Adrenal gland (tissue), 12 donors: ENCODE data around the gene NR1D1. TPM values are rescaled to one million over a fixed set of nuclear protein-coding genes. Genes with fewer than 3 reads are reported as not detected.
A peak's percentile ranks its signal among the peaks of the same experiment; 100 is the strongest.

Experiments used
- DNase-seq, 7 donors: peaks; one replicate each; pipeline ENCODE4 v3.0.0-alpha.2; 2019 to 2020
- H3K27ac ChIP-seq, 5 donors: fragments of 200-600 bp; sonication (generic) in 4 of 5; 1 replicate in 3 of 5; 2 replicates in 2 of 5; pipeline versions ENCODE4 v1.5.1 to v1.8.0; 2016 to 2020; ENCODE audit warnings: mild to moderate bottlenecking in 1 of 5
- H3K27me3 ChIP-seq: fragments of 200-600 bp; 2 replicates; pipeline ENCODE4 v1.8.0; 2021
- H3K36me3 ChIP-seq, 2 donors: fragments of 200-600 bp; replicated peaks in 1 of 2; 1 replicate in 1 of 2; 2 replicates in 1 of 2; pipeline versions ENCODE4 v1.5.1 to v1.8.0; 2018 to 2022
- H3K4me1 ChIP-seq, 2 donors: fragments of 200-600 bp; replicated peaks in 1 of 2; 1 replicate in 1 of 2; 2 replicates in 1 of 2; pipeline versions ENCODE4 v1.5.1 to v1.8.0; 2018 to 2021
- H3K4me3 ChIP-seq, 4 donors: fragments of 200-600 bp; sonication (generic) in 3 of 4; one replicate each; pipeline ENCODE4 v1.5.1; 2016 to 2018
- H3K9me3 ChIP-seq, 3 donors: fragments of 200-600 bp; sonication (generic) in 1 of 3; replicated peaks in 1 of 3; 1 replicate in 2 of 3; 2 replicates in 1 of 3; pipeline versions ENCODE4 v1.5.1 to v1.8.0; 2016 to 2021
- POLR2A ChIP-seq, 2 donors: fragments of 450-650 bp; IDR thresholded peaks; one replicate each; pipeline ENCODE4 v1.6.1; 2017; ENCODE audit warnings: antibody characterized with exemption in 2 of 2, mild to moderate bottlenecking in 2 of 2, moderate library complexity in 1 of 2
- WGBS, 4 donors: extraction: QIAGEN DNeasy Blood & Tissue Kit in 2 of 4; methylation state at CpG; one replicate each; pipeline versions ENCODE4 v1.1.5 to v1.1.7; 2013 to 2017; 5-methylcytosine and 5-hydroxymethylcytosine counted together
- intact Hi-C, 2 donors: fragments of 100-400 bp; cut with DNase I; formaldehyde crosslinking; loops; one replicate each; pipeline versions ENCODE4 v1.14.1 to v1.15.0; 2022 to 2023
- polyA plus RNA-seq, 3 donors: library from polyadenylated mRNA; stranded (reverse); fragments of 200-250 nt in 2 of 3; fragments of 350-450 nt in 1 of 3; fragmentation: Illumina TruSeq in 1 of 3; extraction: RNeasy Lipid Tissue Mini Kit (QIAGEN cat#74804) in 1 of 3; gene quantifications; one replicate each; pipeline ENCODE4 v1.2.3, GENCODE V29; 2013 to 2014
- total RNA-seq, 9 donors: library from RNA; depleted of rRNA in 4 of 9; stranded (reverse); fragments of >200 nt in 4 of 9; fragments of 120-200 nt in 1 of 9; fragmentation: NEBNext Ultra II Directional in 1 of 9; extraction: Animal tissue kit (Norgen Biotek cat#: 25700) in 1 of 9; gene quantifications; one replicate each; pipeline versions ENCODE4 v1.1.0 to v1.2.4, GENCODE V29; 2013 to 2023
- TF ChIP-seq, protein P1 (sequence below), 6 experiments: fragments of 450-650 bp in 4 of 6; fragments of 200-600 bp in 2 of 6; sonication (generic) in 1 of 6; IDR thresholded peaks; 1 replicate in 5 of 6; 2 replicates in 1 of 6; pipeline versions ENCODE4 v1.5.1 to v1.8.0; 2016 to 2021; ENCODE audit warnings: antibody characterized with exemption in 6 of 6, mild to moderate bottlenecking in 2 of 6, moderate library complexity in 1 of 6
- donor health status: healthy with polysubstance abuse.
- donor health status: Bipolar disorder and iron deficiency.
- donor health status: DM: yes; HTN: yes; CAD: no.
- donor health status: DM: no; HTN: no; CAD: no.
- donor health status: DM: no; HTN: no; CAD: no.
- donor health status: DM: yes; HTN: yes; CAD: no.

The NR1D1 gene
- total and polyA plus RNA-seq, 12 donors: 3.4 to 69.1 (median 35.5) TPM

DNA sequence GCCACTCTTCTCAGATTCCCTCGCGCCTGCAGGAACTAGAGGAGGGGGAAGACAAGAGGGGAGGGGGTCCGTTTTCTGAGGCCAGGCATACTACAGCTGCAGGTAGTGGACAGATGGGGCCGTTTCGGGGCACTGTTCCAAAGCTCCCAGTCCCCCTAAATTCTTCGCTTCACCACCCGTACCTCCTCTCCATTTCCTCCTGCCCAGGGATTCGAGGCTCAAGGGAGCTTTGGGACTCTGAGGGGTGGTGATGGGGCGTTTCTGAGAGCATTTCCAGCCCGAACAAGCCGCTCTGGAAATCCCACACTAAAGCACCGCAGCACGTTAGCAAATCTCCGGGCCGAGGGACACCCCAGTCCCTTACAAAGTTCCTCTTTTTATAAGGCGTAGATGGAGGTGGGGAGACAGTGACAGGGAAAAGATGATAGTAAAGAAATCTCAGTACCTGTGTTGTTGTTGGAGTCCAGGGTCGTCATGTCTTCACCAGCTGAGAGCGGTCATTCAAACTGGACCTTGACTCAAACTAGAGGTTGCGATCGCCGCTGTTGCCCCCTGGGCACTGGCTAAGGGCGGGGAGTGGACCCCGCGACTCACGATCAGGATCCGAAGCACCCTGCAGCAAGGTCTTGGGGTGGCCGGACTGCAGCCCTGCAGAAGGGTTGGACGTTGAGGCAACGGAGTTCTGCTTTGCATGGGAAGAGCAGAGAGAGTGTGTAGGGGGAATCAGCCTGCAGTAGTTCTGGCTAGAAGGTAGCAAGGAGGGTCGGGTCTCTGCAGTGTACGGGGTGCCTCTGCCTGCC, 570 bp downstream of the NR1D1 start:
- intact Hi-C loops: no loop called here
- Histone ChIP-seq H3K36me3 (peaks cover 0 to 31% of the 10 kb centered on the region in 2 donors), H3K27ac (peak overlapping the region; percentile 95 to 100 (median 97)), H3K4me1 (peaks cover 60 to 61% of the 10 kb centered on the region in 2 donors), H3K4me3 (peak overlapping the region; percentile 48 to 92 (median 68)), H3K9me3 (no peaks in the 10 kb centered on the region), H3K27me3 (no peaks in the 10 kb centered on the region)
- TF ChIP-seq POLR2A (IDR thresholded peaks at IDR 0.05): peak in 1 of 2 donors; percentile 68
- TF ChIP-seq, protein P1, sequence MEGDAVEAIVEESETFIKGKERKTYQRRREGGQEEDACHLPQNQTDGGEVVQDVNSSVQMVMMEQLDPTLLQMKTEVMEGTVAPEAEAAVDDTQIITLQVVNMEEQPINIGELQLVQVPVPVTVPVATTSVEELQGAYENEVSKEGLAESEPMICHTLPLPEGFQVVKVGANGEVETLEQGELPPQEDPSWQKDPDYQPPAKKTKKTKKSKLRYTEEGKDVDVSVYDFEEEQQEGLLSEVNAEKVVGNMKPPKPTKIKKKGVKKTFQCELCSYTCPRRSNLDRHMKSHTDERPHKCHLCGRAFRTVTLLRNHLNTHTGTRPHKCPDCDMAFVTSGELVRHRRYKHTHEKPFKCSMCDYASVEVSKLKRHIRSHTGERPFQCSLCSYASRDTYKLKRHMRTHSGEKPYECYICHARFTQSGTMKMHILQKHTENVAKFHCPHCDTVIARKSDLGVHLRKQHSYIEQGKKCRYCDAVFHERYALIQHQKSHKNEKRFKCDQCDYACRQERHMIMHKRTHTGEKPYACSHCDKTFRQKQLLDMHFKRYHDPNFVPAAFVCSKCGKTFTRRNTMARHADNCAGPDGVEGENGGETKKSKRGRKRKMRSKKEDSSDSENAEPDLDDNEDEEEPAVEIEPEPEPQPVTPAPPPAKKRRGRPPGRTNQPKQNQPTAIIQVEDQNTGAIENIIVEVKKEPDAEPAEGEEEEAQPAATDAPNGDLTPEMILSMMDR (IDR thresholded peaks at IDR 0.05): peak in 1 of 6 experiments; percentile 10
- peak in 3 of 7 donors; percentile 45 to 56 (median 46) for DNase-seq
- WGBS, 4 donors: 1 to 5% (median 2%) methylated on average over 19 to 31 of the region's 31 CpGs

DNA sequence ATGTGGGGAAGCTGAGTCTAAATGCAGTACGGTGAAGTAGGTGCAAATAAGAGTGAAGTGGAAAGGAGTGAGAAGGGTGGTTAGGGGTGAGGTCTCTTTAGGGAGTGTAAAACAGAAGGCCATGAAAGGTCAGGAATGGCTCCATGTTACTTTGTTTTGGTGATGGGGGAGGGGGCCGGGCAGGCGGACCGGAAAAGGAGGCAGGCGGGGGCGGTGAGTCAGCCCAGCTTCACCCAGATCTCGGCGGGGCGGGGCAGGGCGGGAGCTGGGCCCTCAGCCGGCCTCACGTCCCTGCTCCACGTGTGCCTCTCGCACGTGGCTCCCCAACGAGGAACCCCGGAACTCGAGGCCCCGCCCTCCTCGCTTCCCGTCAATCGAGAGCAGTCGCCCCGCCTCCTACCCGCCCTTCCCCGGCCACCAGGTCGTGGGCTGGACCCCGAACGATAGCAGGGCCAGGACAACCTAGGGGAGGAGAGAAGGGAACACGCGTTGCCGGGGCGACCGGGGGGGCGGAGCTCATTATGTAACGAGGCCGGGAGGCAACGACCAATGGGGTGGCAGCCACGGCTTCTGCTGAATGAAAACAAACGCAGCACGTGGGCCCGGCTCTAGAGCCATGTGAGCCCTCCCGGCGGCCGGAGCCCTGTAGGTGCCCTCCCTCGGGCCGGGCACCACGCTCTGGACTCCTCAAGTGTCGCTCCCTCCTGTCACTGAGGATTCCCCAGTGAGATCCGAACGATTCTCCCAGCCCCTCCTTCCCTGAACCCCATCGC, 1.4 kb downstream of the NR1D1 start:
- Histone ChIP-seq H3K36me3 (peaks cover 0 to 39% of the 10 kb centered on the region in 2 donors), H3K4me3 (peak overlapping the region; percentile 48 to 92 (median 68)), H3K27ac (peak overlapping the region; percentile 96 to 100 (median 97)), H3K9me3 (no peaks in the 10 kb centered on the region), H3K4me1 (peaks cover 62 to 69% of the 10 kb centered on the region in 2 donors), H3K27me3 (no peaks in the 10 kb centered on the region)
- intact Hi-C loops: no loop called here
- peak; percentile 100 for DNase-seq
- TF ChIP-seq, protein P1 (IDR thresholded peaks at IDR 0.05): no peak
- peak; percentile 92 to 98 for TF ChIP-seq POLR2A (IDR thresholded peaks at IDR 0.05)
- 0 to 3% (median 1%) methylated on average over 25 to 51 of the region's 52 CpGs for WGBS, 4 donors

- H3K4me3 ChIP-seq: peak overlapping the region in 2 of 4 donors; percentile 30 to 60
- TF ChIP-seq POLR2A (IDR thresholded peaks at IDR 0.05): peak in 1 of 2 donors; percentile 65
- TF ChIP-seq, protein P1 (IDR thresholded peaks at IDR 0.05): no peak
- H3K36me3 ChIP-seq: peaks cover 0 to 48% of the 10 kb centered on the region in 2 donors
- peak overlapping the region; percentile 96 to 100 (median 97) for H3K27ac ChIP-seq
- H3K9me3 ChIP-seq: no peaks in the 10 kb centered on the region
- 11 to 20% (median 20%) methylated on average over 8 to 9 of the region's 9 CpGs for WGBS, 4 donors
- H3K4me1 ChIP-seq: peaks cover 57 to 73% of the 10 kb centered on the region in 2 donors
- intact Hi-C loops: no loop called here
- peak; percentile 89 to 96 (median 95) for DNase-seq
- H3K27me3 ChIP-seq: no peaks in the 10 kb centered on the region
Observed at GRCh38 chr17:40097931-40098845, 2.2 kb downstream of the NR1D1 start.
